HepG2 (cell line): ENCODE data around the gene NKD1. TPM values are rescaled to one million over a fixed set of nuclear protein-coding genes. Genes with fewer than 3 reads are reported as not detected.
A peak's percentile ranks its signal among the peaks of the same experiment; 100 is the strongest.

Source experiments
- ADNP ChIP-seq: sonication (generic); formaldehyde crosslinking; IDR thresholded peaks from 2 replicates; pipeline ENCODE4 v1.4.0; 2020; ENCODE audit warnings: missing genetic modification reagents
- BHLHE40 ChIP-seq: IDR thresholded peaks from 2 replicates; pipeline ENCODE4 v1.6.1; 2011; ENCODE audit warnings: low read length, improper control_type of control experiment
- CCDC6 ChIP-seq: sonication (generic); formaldehyde crosslinking; IDR thresholded peaks from 2 replicates; pipeline ENCODE4 v1.8.1; 2022; ENCODE audit warnings: mild to moderate bottlenecking, missing genetic modification reagents, moderate library complexity
- HIC2 ChIP-seq: sonication (generic); formaldehyde crosslinking; IDR thresholded peaks from 2 replicates; pipeline ENCODE4 v1.9.0; 2022; ENCODE audit warnings: low read depth, missing genetic modification reagents
- PITX1 ChIP-seq: sonication (generic); formaldehyde crosslinking; IDR thresholded peaks from 2 replicates; pipeline ENCODE4 v1.5.1; 2020; ENCODE audit warnings: mild to moderate bottlenecking, missing genetic modification reagents
- SUZ12 ChIP-seq: fragments of 150-350 bp; IDR thresholded peaks from 2 replicates; pipeline ENCODE4 v1.6.1; 2014; ENCODE audit warnings: low read depth, low read length
- TFDP2 ChIP-seq: sonication (generic); formaldehyde crosslinking; IDR thresholded peaks from 2 replicates; pipeline ENCODE4 v1.4.0; 2020; ENCODE audit warnings: missing genetic modification reagents
- THAP8 ChIP-seq: sonication (generic); formaldehyde crosslinking; IDR thresholded peaks from 2 replicates; pipeline ENCODE4 v1.5.1; 2020; ENCODE audit warnings: missing genetic modification reagents, mild to moderate bottlenecking, borderline replicate concordance
- TOPORS ChIP-seq: sonication (generic); formaldehyde crosslinking; IDR thresholded peaks from 2 replicates; pipeline ENCODE4 v1.8.0; 2023; ENCODE audit warnings: mild to moderate bottlenecking, missing genetic modification reagents
- ZNF10 ChIP-seq: sonication (generic); formaldehyde crosslinking; IDR thresholded peaks from 2 replicates; pipeline ENCODE4 v1.4.0; 2020; ENCODE audit warnings: mild to moderate bottlenecking, low read depth, missing genetic modification reagents, borderline replicate concordance
- ZNF326 ChIP-seq: sonication (generic); formaldehyde crosslinking; IDR thresholded peaks from 2 replicates; pipeline ENCODE4 v1.4.0; 2020; ENCODE audit warnings: missing genetic modification reagents, borderline replicate concordance
- ZNF513 ChIP-seq: sonication (generic); formaldehyde crosslinking; conservative IDR thresholded peaks from 2 replicates; pipeline ENCODE4 v1.5.0; 2020; ENCODE audit warnings: missing genetic modification reagents
- ZNF562 ChIP-seq: sonication (generic); formaldehyde crosslinking; IDR thresholded peaks from 2 replicates; pipeline ENCODE4 v1.8.0; 2022; ENCODE audit warnings: missing genetic modification reagents, borderline replicate concordance
- ZSCAN9 ChIP-seq: IDR thresholded peaks from 2 replicates; pipeline ENCODE4 v1.6.1; 2016; ENCODE audit warnings: borderline replicate concordance
- polyA plus RNA-seq, 8 experiments: library from polyadenylated mRNA; depleted of rRNA in 3 of 8; stranded (reverse) in 7 of 8; unstranded in 1 of 8; fragments of >200 nt; fragmentation: Illumina TruSeq in 4 of 8; extraction: Trizol in 4 of 8; gene quantifications; 2 replicates each; pipeline versions ENCODE4 v1.2.1 to v1.2.3, GENCODE V29; 2011 to 2016; ENCODE audit warnings: low read depth in 4 of 8, missing spikeins in 1 of 8, mixed read lengths in 1 of 8; ENCODE audit not compliant: insufficient read depth in 1 of 8
- total RNA-seq, 5 experiments: library from RNA; depleted of rRNA; stranded (reverse); fragments of >200 nt; fragmentation: Illumina TruSeq; extraction: Trizol; gene quantifications; 2 replicates each; pipeline ENCODE4 v1.2.3, GENCODE V29; 2016; ENCODE audit warnings: low read depth in 1 of 5
- TF ChIP-seq, protein P1 (sequence below): sonication (generic); formaldehyde crosslinking; IDR thresholded peaks from 2 replicates; pipeline ENCODE4 v1.4.0; 2020; ENCODE audit warnings: low read depth, mild to moderate bottlenecking, missing genetic modification reagents
- TF ChIP-seq, protein P2 (sequence below): IDR thresholded peaks from 2 replicates; pipeline ENCODE4 v1.6.1; 2016; ENCODE audit warnings: missing biosample characterization, missing genetic modification reagents, low read depth

Gene NKD1
- total and polyA plus RNA-seq, 2 of the 13 experiments (the other 11 are each of a cell fraction or from before 2014, with no cell fraction given), result 70.4 to 121 TPM

- TF ChIP-seq THAP8 (CRISPR knock-in tag) (no peak), ZNF562 (CRISPR knock-in tag) (no peak), ZNF10 (CRISPR knock-in tag) (no peak), SUZ12 (no peak), BHLHE40 (peak; percentile 29; the same call in 1 of the 2 replicates), ZNF513 (CRISPR knock-in tag) (no peak), HIC2 (CRISPR knock-in tag) (peak; percentile 76), TOPORS (no peak), CCDC6 (CRISPR knock-in tag) (no peak), ZSCAN9 (CRISPR knock-in tag) (no peak; the same call in 1 of the 2 replicates), ZNF326 (CRISPR knock-in tag) (no peak), TFDP2 (CRISPR knock-in tag) (no peak; the same call in 1 of the 2 replicates), PITX1 (CRISPR knock-in tag) (peak; percentile 95), ADNP (CRISPR knock-in tag) (no peak)
- TF ChIP-seq, protein P1, sequence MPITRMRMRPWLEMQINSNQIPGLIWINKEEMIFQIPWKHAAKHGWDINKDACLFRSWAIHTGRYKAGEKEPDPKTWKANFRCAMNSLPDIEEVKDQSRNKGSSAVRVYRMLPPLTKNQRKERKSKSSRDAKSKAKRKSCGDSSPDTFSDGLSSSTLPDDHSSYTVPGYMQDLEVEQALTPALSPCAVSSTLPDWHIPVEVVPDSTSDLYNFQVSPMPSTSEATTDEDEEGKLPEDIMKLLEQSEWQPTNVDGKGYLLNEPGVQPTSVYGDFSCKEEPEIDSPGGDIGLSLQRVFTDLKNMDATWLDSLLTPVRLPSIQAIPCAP (CRISPR knock-in tag), result no peak
- TF ChIP-seq, protein P2, sequence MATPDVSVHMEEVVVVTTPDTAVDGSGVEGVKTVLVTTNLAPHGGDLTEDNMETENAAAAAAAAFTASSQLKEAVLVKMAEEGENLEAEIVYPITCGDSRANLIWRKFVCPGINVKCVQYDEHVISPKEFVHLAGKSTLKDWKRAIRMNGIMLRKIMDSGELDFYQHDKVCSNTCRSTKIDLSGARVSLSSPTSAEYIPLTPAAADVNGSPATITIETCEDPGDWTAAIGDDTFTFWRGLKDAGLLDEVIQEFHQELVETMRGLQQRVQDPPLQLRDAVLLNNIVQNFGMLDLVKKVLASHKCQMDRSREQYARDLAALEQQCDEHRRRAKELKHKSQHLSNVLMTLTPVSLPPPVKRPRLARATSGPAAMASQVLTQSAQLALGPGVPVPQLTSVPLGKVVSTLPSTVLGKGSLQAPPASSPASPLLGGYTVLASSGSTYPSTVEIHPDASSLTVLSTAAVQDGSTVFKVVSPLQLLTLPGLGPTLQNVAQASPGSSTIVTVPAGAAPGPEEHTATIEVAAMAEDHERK (CRISPR knock-in tag), result no peak
These were observed 17.6 kb upstream of the NKD1 start (continued) for GRCh38 chr16:50530277-50531236.
